AG09309 (cell line): ENCODE data around the gene SDHC.
"Not testable (repeated sequence)": the region's sequence is repeated elsewhere in the genome, so short reads cannot be mapped to it uniquely, and the experiment has no call there.

Experiments used
- DNase-seq: peaks from one replicate; pipeline ENCODE4 v3.0.0-alpha.2; 2010; ENCODE audit warnings: low read depth
- H3K4me3 ChIP-seq: 2 replicates; pipeline ENCODE4 v1.5.1; 2011; ENCODE audit warnings: mild to moderate bottlenecking, low read depth, low read length, moderate library complexity; ENCODE audit not compliant: control insufficient read depth
- CTCF ChIP-seq: IDR thresholded peaks from 2 replicates; pipeline ENCODE4 v1.5.1; 2011; ENCODE audit warnings: mild to moderate bottlenecking, low read depth, low read length, inconsistent platforms; ENCODE audit not compliant: insufficient read depth, control insufficient read depth; ENCODE audit errors: missing control alignments

SDHC gene

DNA sequence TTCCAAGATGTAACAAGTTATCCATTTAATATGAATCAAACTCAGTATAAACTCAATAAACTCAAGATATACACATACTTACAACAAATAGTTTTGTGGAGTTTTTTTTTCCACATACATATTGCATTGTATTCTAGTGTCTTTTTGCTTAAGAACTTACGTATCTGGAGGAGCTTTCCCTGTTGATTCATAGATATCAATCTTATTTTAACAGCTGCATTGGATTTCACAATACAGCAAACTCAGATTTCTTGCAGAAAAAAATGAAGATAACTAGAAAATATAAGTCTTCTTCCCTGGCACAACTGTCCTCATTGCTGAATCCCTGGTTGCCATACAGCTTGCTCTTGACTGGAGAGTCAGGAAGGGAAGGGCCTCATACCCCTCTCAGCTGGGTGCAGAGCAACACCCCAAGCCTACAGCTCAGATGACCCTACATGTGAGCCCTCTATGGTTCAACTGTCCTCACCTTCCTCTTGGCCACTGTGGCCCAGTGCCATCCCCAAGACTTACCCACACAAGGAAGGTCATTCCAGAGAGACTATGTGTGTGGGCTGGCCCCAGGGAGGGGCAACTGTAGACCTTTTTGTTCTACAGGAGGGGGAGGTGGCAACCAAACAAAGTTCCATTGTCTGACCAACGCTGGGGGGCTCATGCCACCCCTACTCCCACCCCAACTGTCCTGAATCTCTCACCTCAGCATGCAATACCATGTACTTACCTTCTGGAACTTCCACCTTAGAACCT lies 6.1 kb upstream of the SDHC start:
- H3K4me3 ChIP-seq = no peak overlapping the region
- no peak for TF ChIP-seq CTCF
- DNase-seq = no peak

DNA sequence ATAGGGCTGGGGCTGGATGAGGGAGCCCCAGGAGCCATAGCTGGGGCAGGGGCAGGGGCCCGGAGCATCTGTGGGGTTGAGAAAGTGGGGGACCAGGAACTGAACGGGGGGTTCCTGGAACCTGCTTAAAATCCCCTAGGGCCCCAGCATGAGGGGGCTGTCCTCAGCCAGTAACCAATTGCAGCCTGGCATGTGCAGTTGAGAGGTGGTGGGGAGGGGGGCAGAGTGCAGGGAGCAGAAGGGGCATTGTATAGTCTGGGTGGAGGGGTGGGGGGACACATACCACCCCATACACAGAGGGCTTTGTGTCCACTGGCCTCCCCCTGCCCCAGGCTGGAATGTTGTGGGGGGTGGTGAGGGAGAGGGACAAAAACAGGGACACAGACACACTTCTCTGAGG lies 4.3 kb upstream of the SDHC start, which contains the start of gene MPZ:
Gene MPZ, minus strand, starts transcription at position 101 of the 400 bp plus-strand sequence. Its CDS starts 63 bp downstream, at position 38.
- no peak within 1 kb of the TSS for H3K4me3 ChIP-seq
- no peak for DNase-seq
- no peak for TF ChIP-seq CTCF

DNA sequence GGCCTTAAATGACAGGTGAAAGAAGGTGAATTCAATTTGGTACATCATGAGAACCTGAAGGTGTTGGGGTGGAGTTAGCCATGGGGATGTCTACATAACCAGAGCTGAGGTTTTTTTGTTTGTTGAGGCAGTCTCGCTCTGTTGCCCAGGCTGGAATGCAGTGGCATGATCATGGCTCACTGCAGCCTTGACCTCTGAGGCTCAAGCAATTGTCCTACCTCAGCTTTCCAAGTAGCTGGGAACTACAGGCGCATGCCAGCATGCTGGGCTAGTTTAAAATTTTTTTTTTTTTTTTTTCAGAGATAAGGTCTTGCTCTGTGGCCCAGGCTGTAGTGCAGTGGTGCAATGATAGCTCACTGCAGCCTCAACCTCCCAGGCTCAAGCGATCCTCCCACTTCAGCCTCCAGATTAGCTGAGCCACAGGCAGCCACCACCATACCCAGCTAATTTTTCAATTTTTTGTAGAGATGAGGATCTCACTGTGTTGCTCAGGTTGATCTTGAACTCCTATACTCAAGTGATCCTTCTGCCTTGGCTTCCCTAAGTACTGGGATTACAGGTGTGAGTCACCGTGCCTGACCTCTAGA lies 2.5 kb upstream of the SDHC start:
- H3K4me3 ChIP-seq = no peak overlapping the region
- no peak for TF ChIP-seq CTCF
- DNase-seq = no peak

DNA sequence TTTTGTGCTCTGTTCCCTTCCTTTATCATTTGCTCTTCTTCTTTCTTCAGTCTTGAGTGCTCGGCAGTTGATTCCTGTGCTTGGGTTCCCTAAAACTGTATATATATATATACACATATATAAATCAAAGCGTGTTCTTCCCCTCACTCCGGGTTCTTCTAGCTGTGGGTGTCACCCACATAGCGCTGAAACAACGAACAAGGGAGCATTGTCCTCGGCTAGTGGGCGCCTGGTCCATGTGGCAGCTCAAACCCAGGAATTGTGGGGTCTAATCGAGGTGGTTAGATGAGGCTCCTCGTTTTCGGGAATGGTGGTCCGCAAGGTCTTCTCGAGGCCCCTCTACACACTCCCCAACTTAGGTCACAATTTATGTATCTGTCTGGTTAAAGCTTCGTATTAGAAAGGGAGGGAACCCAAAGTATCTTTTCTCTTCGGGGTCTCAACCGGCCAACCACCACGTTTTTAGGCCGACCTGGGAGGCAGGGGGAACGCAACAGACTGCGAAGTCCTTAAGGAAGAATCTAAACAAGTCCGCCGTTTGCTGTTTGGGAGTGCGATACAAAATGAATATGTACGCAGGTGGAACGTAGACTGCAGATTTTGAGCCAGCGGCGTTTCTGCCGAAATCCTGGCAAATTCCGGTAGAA lies 504 bp upstream of the SDHC start:
- peak overlapping the region; percentile 99 for H3K4me3 ChIP-seq
- DNase-seq = no peak
- TF ChIP-seq CTCF = no peak

DNA sequence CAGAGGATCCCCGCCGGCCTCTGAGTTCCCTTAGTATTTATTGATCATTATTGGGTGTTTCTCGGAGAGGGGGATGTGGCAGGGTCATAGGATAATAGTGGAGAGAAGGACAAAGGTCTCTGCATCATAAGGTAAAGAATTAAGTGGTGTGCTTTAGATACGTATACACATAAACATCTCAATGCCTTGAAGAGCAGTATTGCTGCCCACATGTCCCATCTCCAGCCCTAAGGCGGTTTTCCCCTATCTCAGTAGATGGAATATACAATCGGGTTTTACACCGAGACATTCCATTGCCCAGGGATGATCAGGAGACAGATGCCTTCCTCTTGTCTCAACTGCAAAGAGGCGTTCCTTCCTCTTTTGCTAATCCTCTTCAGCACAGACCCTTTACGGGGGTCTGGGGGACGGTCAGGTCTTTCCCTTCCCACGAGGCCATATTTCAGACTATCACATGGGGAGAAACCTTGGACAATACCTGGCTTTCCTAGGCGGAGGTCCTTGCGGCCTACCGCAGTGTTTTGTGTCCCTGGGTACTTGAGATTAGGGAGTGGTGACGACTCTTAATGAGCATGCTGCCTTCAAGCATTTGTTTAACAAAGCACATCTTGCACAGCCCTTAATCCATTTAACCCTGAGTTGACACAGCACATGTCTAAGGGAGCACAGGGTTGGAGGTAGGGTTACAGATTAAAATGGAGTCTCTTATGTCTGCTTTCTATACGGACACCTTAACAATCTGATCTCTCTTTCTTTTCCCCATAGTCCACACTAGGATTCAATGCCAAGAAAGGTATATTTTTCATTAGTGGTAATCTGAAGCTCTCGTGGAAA lies 1.9 kb downstream of the SDHC start:
- H3K4me3 ChIP-seq, DNase-seq: not testable (repeated sequence)

- no peak for DNase-seq
- TF ChIP-seq CTCF = no peak
- H3K4me3 ChIP-seq = no peak overlapping the region
Measured at GRCh38 chr1:161324020-161324419, 9.8 kb downstream of the SDHC start.

DNA sequence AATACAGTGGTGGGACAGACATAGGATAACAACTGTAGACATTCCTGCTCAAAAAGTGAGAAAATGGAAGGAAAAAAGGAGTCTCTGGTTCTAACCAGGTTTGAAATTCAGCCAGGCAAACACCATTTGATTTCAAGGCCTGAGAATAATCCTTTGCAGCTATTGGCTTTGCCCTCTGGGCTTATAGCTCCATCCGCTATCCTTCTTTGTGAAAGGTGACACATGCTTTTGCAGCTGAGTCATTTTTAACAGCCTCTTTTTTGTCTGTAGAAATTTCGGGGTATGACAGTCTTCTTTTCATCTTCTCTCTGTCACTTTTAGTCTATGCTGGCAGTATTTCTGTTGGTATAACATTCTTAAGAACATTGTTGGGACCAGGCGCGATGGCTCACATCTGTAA lies 16.2 kb downstream of the SDHC start:
- no peak for DNase-seq
- no peak for TF ChIP-seq CTCF
- no peak overlapping the region for H3K4me3 ChIP-seq
